ENCODE measurements around the gene ALDOB. TPM values are rescaled to one million over a fixed set of nuclear protein-coding genes. Genes with fewer than 3 reads are reported as not detected.
A peak's percentile ranks its signal among the peaks of the same experiment; 100 is the strongest.

The ALDOB gene
- total and polyA plus RNA-seq, 2 of the 13 experiments (the other 11 are each of a cell fraction or from before 2014, with no cell fraction given) = 0.29 to 0.97 TPM

GRCh38 chr9:101398930-101399642 is 36.5 kb downstream of the ALDOB start (continued):
- TF ChIP-seq ZNF318 (CRISPR knock-in tag; IDR thresholded peaks at IDR 0.05) (0 out of 2 replicates have a peak, but pooled peaks have one; percentile 27), ZSCAN25 (CRISPR knock-in tag; IDR thresholded peaks at IDR 0.05) (0 out of 2 replicates have a peak, but pooled peaks have one; percentile 70), ISX (CRISPR knock-in tag; conservative IDR thresholded peaks at IDR 0.05) (no peak), SNRNP70 (IDR thresholded peaks at IDR 0.05; ENCODE audit: low read depth, low read length) (no peak), HOXA5 (CRISPR knock-in tag; IDR thresholded peaks at IDR 0.05) (0 out of 2 replicates have a peak, but pooled peaks have one; percentile 12), GRHL1 (CRISPR knock-in tag; conservative IDR thresholded peaks at IDR 0.05) (no peak), ZNF768 (CRISPR knock-in tag; IDR thresholded peaks at IDR 0.05) (0 out of 2 replicates have a peak, but pooled peaks have one; percentile 46), IKZF4 (CRISPR knock-in tag; IDR thresholded peaks at IDR 0.05; ENCODE audit: borderline replicate concordance, low read depth, not compliant biosample characterization) (peak; percentile 87), MXD1 (CRISPR knock-in tag; IDR thresholded peaks at IDR 0.05) (peak; percentile 65), ZBTB10 (CRISPR knock-in tag; IDR thresholded peaks at IDR 0.05; ENCODE audit: borderline replicate concordance) (0 out of 2 replicates have a peak, but pooled peaks have one; percentile 10), ZNF816 (CRISPR knock-in tag; IDR thresholded peaks at IDR 0.05; ENCODE audit: borderline replicate concordance) (0 out of 2 replicates have a peak, but pooled peaks have one; percentile 33), SAP130 (CRISPR knock-in tag; IDR thresholded peaks at IDR 0.05; ENCODE audit: low read depth) (0 out of 2 replicates have a peak, but pooled peaks have one; percentile 9), ZNF101 (CRISPR knock-in tag; IDR thresholded peaks at IDR 0.05; ENCODE audit: borderline replicate concordance, low read depth) (peak; percentile 50; the same call in 1 of the 2 replicates)
